ENCODE measurements around the gene DEFB128.

DEFB128 gene

GRCh38 chr20:145877-146276 lies 43.6 kb downstream of the DEFB128 start:
- DNase-seq = no peak

- no peak for DNase-seq
Measured at GRCh38 chr20:142290-142689, 47.2 kb downstream of the DEFB128 start, which contains the start of gene DEFB126. TSS of gene DEFB126 (plus strand) at chr20:142590. CDS start at chr20:142629, 39 bp downstream.

Data from activated CD8-positive, alpha-beta memory T cell treated with anti-CD3 and anti-CD28 coated beads for 24 hours (primary cell).